Anterior cingulate cortex (tissue), 58 donors: ENCODE measurements around the gene REPIN1.
"Not testable (repeated sequence)": the region's sequence is repeated elsewhere in the genome, so short reads cannot be mapped to it uniquely, and the experiment has no call there.

Source experiments
- DNase-seq, 58 donors: peaks; one replicate each; lab custom pipeline; 2025; lab: John Stamatoyannopoulos, UW

The REPIN1 gene

DNA sequence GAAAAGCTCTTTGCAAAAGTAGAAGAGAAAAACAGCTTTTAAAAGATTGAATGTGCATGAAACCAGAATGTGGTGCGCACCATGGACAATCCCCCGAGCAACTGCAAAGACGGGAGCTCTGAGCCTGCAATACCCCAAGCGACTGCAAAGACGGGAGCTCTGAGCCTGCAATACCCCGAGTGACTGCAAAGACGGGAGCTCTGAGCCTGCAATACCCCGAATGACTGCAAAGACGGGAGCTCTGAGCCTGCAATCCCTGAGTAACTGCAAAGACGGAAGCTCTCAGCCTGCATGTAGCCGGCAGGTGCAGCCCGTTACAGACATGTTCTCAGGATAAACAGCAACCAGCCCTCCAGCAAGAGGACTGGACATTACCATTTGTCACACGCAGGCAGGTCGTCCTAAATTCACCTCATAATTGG lies 16.7 kb downstream of the REPIN1 start:
- DNase-seq: peak in 2 of 58 donors; percentile 28 to 52

DNA sequence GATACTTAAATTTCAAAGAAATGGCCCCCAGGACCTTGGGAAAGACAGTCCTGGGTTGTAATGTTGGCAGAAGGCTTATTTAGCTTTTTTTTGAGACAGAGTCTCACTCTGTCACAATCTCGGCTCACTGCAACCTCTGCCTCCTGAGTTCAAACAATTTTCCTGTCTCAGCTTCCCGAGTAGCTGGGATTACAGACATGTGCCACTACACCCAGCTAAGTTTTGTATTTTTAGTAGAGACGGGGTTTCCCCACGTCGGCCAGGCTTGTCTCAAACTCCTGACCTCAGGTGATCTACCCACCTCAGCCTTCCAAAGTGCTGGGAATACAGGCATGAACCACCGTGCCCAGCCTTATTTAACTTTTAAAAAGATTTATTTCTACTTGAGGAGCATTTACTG lies 17.3 kb downstream of the REPIN1 start:
- DNase-seq: not testable (repeated sequence)

DNA sequence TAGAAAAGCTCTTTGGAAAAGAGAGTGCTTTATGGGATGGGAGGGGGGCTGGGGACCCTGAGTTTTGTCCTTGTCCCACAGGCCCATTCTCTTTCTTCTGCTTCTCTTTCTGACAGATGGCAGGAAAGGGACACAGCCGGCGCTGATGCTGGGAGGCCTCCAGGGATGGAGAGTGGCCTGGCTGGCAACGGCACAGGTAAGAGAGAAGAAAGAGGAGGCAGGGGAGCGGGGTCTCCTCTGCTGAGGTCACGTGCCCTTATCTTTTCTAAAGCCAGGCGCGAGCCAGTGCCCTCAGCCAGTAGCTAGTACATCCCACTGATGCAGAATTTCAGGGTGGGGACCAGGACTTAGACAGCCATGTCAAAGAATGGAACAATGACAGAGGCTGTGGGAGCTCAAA lies 19.7 kb downstream of the REPIN1 start:
- no peak for DNase-seq

DNA sequence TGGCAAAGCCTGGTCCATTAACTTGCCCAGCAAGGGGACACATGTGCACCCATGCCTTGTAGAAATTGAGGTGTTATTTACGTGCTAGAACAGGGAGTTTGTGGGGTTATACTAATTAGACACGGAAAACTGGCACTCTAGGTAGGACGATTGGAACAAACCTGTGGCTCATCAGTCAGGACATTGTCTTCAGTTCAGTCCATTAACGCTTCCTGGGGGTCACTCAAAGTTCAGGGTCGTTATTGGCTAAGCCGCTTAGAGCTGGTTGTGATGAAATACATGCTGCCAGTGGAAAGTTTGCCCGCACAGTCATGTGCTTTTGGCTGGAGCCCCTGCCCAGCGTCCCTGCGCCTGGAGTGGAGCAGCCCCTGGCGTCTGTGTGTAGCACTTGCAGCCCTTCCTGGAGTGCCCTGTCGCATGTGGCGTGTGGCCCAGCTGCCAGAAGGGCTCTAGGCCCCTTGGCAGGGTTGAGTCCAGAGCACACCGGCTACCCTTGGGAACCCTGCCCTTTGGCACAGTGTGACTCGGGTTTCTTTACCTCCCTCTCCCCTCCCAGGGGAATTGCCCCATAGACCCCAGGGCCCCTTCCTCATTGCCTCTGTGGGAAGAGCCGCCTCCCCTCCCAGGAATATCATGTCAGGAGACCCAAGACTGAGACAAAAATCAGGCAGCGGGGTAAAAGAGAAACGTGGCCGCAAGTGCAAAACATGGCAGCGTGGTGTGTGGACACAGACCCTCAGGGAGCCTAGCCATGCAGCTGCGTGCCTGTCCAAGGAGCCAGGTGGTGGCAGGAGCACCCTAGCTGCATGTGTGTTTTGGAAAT lies 20.3 kb downstream of the REPIN1 start:
- DNase-seq: peak in 54 of 58 donors; percentile 32 to 90 (median 72)

DNA sequence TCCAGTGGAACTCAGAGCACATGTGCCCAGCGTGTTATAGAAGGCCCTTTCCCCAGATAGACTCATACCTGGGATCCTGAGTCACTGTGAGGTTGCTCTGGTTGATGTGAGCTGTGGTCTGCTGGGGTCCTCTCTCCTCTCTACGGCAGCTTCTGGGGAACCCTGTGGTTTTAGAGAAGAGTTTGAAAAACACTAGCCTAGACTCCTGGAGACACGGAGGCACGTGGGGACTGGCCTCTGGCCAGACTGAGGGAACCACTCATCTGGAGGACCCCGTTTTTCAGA lies 20.9 kb downstream of the REPIN1 start:
- DNase-seq: no peak

DNA sequence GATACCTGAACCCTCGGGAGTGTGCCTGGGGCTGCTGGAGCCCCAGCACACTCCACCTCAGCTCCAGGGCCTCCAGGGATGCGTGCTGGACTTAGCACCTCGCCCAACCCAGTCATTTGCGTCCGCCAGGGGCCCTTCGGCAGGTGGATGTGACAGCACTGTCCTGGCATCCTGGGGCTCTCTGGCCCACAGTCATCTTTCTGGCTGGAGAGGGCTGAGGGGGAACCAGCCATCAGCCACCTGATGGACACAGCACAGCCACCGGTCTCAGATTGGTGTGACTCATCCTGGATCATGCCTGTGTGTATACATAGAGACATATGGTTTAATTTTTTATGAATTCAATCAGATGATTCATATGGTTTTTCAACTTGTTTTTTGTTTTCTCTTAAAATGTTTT lies 21.6 kb downstream of the REPIN1 start:
- no peak for DNase-seq

DNA sequence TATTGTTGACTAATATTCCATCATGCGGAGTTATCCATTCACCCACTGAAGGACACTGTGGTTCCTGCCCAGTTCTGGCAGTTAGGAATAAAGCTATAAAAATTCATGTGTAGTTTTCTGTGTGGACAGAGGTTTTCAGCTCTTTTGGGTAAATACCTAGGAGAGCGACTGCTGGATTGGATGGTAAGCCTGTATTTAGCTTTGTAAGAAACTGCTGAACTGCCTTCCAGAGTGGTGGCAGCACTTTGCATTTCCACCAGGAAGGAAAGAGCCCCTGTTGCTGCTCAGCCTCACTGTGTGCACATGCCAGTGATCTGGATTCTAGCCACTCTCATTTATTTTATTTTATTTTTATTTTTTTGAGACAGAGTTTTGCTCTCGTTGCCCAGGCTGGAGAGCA lies 24.7 kb downstream of the REPIN1 start:
- no peak for DNase-seq

DNA sequence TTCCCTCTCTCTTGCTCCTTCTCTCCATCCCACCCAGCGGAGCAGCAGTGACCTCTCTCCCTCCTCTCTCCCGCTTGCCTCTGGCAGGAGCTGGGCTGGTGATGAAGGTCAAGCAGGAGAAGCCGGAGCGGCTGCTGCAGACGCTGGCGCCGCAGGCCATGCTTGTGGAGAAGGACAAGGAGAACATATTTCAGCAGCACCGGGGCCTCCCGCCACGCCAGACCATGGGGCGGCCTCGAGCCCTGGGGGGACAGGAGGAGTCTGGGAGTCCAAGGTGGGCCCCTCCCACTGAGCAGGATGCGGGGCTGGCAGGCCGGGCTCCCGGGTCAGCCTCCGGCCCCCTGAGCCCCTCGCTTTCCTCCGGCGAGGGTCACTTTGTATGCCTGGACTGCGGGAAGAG lies 27.8 kb downstream of the REPIN1 start:
- DNase-seq: no peak

DNA sequence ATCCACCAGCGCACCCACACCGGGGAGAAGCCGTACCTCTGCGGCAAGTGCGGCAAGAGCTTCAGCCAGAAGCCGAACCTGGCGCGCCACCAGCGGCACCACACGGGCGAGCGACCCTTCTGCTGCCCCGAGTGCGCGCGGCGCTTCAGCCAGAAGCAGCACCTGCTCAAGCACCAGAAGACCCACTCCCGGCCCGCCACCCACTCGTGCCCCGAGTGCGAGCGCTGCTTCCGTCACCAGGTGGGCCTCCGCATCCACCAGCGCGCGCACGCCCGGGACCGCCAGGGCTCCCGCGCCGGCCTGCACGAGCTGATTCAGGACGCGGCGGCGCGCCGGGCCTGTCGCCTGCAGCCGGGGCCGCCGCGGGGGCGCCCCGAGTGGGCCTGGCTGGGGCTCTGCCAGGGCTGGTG lies 28.2 kb downstream of the REPIN1 start:
- DNase-seq: no peak

DNA sequence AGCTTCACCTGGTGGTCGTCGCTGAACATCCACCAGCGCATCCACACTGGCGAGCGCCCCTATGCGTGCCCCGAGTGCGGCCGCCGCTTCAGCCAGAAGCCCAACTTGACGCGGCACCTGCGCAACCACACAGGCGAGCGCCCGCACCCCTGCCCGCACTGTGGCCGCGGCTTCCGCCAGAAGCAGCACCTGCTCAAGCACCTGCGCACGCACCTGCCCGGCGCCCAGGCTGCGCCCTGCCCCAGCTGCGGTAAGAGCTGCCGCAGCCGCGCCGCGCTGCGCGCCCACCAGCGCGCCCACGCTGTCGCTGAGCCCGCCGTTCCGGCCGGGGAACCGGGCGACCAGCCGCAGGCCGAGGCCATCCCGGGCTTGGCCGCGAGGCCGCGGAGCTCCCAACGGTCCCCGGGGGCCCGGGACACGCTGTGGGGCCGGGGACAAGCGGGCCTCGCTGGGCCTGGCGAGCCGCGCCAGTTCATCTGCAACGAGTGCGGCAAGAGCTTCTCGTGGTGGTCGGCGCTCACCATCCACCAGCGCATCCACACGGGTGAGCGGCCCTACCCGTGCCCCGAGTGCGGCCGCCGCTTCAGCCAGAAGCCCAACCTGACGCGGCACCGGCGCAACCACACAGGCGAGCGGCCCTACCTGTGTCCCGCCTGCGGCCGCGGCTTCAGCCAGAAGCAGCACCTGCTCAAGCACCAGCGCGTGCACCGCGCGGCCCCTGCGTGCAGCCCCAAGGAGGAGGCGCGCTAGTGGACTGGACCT lies 28.9 kb downstream of the REPIN1 start:
- no peak for DNase-seq

DNA sequence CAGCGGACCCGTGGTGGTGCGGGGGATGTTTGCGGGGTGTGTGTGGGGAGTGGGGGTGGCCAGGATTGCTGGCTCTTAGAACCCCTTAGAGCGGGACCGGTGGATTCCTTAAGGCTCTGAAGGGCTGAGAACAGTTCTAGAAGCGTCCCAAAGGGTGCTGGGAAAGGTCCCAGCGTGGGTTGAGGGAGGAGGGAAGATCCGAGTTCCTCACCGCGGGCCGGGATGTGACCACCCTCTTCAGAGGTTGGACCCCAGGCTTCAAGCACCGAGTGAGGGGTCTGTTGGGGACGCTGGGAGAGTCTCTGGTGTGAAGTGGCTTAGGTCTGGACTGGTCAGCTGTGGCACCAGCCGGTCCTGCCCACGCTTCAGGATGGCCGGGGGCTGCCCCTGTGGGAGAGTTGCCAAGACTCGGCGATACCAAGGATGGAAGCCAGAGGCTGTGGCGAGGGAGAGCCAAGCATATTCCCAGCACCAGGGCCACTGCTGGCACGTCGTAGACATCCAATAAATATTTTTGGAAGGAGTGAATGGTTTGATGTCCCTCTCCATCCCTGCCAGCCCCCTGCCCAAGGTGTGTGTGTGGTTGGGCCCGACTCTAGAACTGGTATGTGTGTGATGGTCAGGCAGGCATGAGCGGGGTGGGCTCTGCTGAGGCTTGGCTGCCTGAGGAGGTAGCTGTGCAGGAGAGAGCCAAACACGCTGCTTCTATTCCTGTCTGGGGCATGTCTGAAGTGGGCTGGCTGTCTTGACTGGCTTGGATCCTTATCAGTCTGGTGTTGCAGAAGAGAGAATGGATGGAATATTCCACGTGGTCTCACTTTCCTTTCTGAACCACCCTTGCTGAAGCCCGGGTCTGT lies 29.7 kb downstream of the REPIN1 start:
- peak in 3 of 58 donors; percentile 14 to 34 (median 19) for DNase-seq

DNA sequence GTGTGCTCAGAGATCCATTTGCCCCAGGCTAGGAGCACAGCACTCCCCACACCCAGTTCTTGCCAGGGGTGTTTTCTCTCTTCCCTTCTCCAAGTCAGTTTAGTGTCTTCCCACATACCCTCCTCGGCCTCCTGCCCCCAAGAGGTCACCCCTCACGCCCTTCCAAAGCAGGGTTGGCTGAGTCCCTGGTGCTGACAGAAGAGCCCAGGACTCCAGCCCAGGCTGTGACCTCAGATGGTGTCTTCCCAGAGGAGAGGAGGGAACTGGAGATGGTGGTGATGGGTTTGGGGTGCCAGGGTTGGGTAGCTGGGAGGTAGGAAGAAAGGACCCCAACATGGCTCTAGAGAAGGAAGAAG lies 30.3 kb downstream of the REPIN1 start:
- DNase-seq: no peak

DNA sequence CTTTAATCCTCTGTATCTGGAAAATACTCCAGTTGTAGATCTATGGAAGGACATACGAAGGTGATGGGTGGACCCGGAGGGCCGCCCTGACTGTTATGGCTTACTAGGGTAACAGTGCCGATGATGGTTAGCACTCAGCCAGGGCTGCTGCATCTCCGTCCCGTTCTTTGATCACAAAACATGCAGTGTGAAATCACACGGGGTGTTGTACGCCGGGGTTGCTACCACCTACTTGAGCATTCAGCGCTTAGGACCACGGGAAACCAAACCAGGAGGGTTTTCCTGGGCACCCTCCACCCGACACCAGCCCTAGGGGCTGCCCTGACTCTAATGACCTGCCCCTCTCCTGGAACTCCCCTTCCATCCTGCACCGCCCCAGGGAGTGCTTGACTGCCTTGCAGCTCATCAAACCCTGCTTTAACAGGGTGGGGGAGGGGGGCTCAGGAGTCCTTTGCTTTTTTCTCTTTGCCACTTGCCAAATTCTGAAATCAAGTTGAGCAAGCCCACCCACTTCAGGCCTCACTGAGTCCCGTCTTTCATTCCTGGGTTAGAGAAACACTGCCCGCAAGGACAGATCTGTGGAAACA lies 30.9 kb downstream of the REPIN1 start:
- no peak for DNase-seq

DNA sequence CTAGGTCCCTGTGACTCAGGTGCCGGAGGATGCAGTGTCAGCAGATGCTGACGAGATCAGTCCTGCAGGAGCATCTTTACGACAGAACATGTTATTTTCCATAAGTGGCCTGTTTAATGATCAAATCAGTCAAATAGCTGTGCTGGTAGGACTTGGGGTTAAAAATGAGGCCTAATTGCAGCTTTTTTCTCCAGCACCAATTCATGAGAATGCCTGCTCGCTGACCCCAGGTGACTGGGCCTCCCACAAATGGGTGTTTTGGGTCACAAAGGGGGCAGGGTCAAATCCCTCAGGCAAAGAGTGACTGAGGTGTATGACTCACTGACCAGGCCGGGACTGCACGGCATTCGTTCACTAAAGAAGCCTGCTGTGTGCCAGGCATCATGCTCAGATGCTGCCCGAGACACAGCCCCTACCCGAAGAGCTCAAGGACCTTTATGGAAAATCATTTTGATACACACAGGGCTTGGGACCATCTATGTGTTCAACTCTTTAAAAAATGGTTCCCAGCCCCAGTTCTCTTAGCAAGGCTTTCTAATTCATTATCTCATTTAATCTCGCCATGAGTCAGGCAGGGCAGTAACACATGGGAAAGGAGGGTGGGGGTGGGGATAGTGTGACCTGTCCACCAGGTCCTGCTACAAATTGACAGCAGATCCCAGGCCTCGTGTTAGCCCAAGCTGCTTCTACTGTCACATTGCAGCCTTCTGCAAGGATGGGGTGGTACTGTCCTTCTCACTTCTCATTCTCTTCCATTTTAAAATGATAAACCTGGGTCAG lies 31.6 kb downstream of the REPIN1 start:
- DNase-seq: no peak

DNA sequence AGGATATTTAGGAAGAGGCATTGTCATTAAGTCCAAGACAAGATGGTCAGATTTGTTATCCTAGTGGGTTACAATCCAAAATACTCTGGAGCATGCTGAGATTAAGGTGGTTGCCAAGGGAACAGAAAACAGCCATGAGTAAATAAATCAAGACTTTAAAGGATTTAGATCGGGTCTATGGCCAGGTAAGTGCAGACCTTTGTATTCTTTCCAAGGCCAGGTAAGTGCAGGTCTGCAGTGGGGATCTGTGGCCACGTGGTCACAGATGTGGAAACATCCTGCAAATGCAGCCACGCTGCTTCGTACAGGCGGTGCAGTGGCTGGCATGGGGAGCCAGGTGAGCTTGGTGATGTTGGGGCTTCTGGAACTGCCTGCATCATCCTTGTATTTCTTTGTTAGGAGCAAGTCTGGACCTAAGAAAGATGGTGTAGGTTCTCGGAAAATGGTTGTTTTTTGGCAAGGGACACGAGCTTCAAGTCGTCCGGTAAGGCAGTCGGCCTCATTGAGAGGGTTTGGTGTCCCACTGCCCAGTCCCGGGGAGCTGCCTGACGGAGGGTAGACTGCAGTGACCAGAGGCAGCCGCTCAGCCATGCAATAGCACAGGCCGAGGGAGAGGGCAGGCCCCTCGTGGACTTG lies 32.3 kb downstream of the REPIN1 start:
- no peak for DNase-seq

DNA sequence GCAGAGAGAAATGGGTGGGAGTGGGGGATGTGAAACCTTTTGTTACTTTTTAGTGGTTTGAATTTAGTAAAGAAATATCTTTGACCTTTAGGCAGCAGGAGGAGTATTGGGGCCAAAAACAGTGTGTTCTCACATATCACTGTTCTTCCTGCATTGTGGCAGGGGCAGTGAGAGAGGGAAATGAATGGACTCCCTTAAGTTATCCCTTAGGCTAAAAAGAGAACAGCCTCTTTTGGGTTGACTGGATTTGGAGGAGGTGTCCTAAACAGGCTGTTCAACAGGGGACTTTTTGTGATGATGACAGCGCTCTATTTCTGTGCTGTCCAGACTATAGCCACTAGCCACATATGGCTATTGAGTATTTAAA lies 32.8 kb downstream of the REPIN1 start:
- DNase-seq: no peak

DNA sequence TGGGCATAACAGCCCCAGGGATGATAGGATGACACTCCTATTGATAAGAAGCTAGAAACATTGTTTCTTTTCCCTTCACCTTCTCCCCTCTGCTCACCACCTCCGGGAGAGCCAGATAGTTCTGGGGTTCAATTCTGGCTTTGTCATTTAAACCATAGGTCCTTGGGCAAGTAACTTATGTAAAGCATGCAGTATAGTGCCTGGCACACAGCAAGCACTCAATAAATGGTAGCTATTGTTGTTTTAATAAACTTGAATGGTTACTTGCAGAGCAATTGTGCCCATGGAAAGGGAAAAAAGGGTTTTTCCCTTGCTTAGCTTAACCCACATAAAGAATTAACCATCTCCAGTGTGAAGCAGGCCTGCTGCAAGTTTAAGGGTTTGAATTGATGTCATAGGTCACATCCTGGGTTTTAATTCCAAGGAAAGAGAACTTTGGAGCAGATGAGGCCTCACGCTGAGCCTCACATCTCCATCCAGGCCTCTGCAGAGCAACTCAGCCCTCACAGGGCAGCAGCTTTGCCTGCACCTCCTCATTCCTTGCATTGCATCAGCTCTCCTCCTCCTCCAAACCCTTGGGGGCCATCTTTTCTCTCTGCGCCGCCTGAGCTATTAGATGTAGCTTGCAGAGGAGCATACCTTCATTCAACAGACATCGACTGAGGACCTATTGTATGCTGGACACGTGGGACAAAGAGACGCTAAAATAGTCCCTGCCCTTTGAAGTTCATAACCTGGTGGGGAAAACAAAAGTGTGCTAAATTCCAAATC lies 33.4 kb downstream of the REPIN1 start:
- no peak for DNase-seq

DNA sequence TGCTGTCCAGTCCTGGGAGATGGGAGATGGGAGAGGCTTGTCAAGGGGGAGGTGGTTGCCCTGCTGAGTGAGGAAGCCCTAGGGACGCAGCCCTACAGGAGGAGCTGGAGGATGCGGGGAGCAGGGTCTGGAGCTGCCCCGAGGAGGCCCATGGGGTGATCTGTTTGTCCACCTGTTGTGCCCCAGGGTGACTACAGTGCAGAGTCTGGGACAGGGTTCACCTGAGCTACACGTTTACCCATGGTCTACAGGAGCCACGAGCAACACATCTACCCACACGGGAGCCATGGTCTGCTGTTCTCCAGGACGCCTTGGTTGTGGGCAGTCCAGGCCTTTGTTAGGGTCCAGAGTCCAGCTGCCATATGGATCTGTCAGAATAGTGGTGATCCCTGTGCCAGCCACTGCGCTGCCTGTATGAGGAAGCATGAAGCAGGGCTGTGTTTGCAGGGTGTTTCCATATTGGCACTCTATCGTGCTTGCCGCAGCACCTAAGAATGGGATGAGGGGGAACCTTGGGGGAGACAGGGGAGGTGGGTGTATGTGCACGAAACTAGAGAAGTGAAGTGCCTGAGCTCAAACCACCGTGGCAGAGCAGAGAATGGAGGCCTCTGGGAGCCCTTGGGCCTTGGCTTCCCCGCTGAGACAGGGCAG lies 34.2 kb downstream of the REPIN1 start:
- DNase-seq: no peak
